Mucosa of stomach (tissue), 1 donor: ENCODE measurements around the gene CD72.
"Not testable (repeated sequence)": the region's sequence is repeated elsewhere in the genome, so short reads cannot be mapped to it uniquely, and the experiment has no call there.

Experiments used
- H3K27me3 ChIP-seq: one replicate; pipeline ENCODE4 v1.7.0; 2013; ENCODE audit warnings: mild to moderate bottlenecking, low read length; ENCODE audit not compliant: control insufficient read depth, insufficient read depth
- H3K36me3 ChIP-seq: one replicate; pipeline ENCODE4 v1.7.0; 2013; ENCODE audit warnings: low read length; ENCODE audit not compliant: control insufficient read depth, insufficient read depth
- H3K4me1 ChIP-seq: one replicate; pipeline ENCODE4 v1.7.0; 2013; ENCODE audit warnings: mild to moderate bottlenecking, low read length; ENCODE audit not compliant: control insufficient read depth, insufficient read depth
- H3K4me3 ChIP-seq: one replicate; pipeline ENCODE4 v1.7.0; 2013; ENCODE audit warnings: low read length
- H3K9ac ChIP-seq: one replicate; pipeline ENCODE4 v1.7.0; 2013; ENCODE audit warnings: mild to moderate bottlenecking, low read length, moderate library complexity
- H3K9me3 ChIP-seq: one replicate; pipeline ENCODE4 v1.7.0; 2013; ENCODE audit warnings: mild to moderate bottlenecking, low read length, moderate library complexity; ENCODE audit not compliant: control insufficient read depth
- donor health status: Pancreatic carcinoma.

CD72 gene

DNA sequence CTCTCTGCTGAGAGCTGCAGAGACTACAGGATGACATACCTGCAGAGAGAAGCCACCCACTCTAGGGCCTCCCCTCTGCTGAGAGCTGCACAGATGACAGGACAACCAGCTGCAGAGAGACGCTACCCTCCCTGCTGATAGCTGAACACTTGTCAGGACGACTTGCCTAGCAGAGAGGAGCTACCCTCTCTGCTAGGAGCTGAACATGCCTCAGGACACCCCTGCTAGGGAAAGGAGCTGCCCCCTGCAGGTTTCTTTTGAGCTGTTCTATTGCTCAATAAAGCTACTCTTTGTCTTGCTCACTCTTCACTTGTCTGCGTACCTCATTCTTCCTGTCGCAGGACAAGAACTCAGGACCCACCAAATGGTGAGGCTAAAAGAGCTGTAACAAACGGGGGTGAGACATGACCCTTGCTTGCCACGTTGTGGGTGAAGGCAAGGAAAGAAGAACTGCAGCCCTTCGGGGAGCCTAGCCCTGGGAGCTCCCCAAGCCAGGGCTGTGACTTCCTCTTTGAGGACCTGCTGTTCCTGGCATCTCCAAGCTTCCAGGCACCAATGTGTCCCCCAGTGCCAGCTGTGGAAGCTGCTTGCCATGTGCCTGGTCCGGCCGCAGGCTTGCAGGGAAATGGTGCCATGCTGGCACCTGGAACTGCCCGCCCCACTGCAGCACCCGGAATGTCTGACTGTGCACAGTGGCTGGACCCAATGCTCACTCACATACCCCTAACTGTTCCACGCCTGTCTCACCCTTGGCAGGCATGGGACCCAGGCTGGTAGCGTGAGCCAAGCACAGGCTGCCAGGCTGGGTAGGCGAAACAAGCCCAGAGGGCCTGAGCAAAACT lies 18.2 kb downstream of the CD72 start:
- no peaks in the 10 kb centered on the region for H3K27me3 ChIP-seq
- peaks cover 20% of the 10 kb centered on the region for H3K4me1 ChIP-seq
- no peaks in the 10 kb centered on the region for H3K36me3 ChIP-seq
- H3K9ac ChIP-seq: no peak overlapping the region
- H3K4me3 ChIP-seq: no peak overlapping the region
- H3K9me3 ChIP-seq: no peaks in the 10 kb centered on the region

DNA sequence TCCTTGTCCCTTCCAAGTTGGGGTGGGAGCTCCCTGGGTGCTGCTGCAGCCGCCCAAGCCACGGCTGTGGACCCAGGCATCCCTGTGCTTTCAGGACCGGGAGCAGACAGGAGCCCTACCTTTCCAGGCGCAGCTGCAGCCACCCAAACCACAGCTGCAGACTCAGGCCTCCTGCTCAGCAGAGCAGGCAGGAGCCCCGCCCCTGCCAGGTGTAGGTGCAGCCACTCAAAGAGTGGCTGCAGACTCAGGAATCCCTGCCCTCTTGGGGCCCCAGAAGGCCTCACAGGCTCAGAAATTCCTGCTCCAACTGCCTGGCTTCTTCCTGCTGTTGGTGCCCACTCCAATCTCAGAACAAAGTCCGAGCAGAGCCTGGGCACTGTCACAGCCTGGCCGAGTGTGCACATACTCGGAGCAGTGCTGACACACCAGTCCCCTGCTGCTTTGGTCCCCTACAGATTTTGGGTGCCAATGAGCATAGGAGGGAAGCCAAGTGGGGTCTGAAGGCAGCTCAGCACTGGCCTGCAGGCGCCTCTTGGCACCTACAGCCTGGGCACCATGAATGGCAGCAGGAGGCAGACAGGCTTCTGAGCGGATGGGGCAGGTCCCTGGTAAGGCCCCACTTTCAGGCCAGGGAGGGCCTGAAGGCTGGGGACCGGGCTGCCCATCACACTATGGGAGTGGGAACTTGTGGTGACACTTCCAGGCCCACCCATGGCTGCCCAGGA lies 19.2 kb downstream of the CD72 start:
- Histone ChIP-seq H3K4me1 (peaks cover 20% of the 10 kb centered on the region), H3K4me3 (no peak overlapping the region), H3K9me3 (no peaks in the 10 kb centered on the region), H3K36me3 (no peaks in the 10 kb centered on the region), H3K27me3 (no peaks in the 10 kb centered on the region), H3K9ac (no peak overlapping the region)

GRCh38 chr9:35596907-35597306 lies 21.3 kb downstream of the CD72 start:
- not testable (repeated sequence) for H3K4me3 ChIP-seq, H3K36me3 ChIP-seq, H3K27me3 ChIP-seq, H3K9ac ChIP-seq, H3K9me3 ChIP-seq
- peaks cover 13% of the 10 kb centered on the region for H3K4me1 ChIP-seq

GRCh38 chr9:35594471-35594870 lies 23.7 kb downstream of the CD72 start:
- Histone ChIP-seq H3K4me3 (no peak overlapping the region), H3K9ac (no peak overlapping the region), H3K27me3 (no peaks in the 10 kb centered on the region), H3K4me1 (peaks cover 11% of the 10 kb centered on the region), H3K9me3 (no peaks in the 10 kb centered on the region), H3K36me3 (no peaks in the 10 kb centered on the region)

GRCh38 chr9:35593581-35593980 lies 24.6 kb downstream of the CD72 start:
- Histone ChIP-seq H3K36me3 (no peaks in the 10 kb centered on the region), H3K9me3 (no peaks in the 10 kb centered on the region), H3K27me3 (no peaks in the 10 kb centered on the region), H3K9ac (no peak overlapping the region), H3K4me3 (no peak overlapping the region), H3K4me1 (peaks cover 3% of the 10 kb centered on the region)

DNA sequence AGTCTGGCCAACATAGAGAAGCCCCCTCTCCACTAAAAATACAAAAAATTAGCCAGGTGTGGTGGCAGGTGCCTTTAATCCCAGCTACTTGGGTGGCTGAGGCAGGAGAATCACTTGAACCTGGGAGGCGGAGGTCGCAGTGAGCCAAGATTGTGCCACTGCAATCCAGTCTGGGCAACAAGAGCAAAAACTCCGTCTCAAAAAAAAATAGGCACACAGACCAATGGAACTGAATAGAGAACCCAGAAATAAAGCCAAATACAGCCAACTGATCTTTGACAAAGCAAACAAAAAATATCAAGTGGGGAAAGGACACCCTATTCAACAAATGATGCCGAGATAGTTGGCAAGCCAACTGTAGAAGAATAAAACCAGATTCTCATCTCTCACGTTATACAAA lies 29.7 kb downstream of the CD72 start:
- H3K27me3 ChIP-seq, H3K4me3 ChIP-seq, H3K9me3 ChIP-seq, H3K4me1 ChIP-seq, H3K9ac ChIP-seq, H3K36me3 ChIP-seq: not testable (repeated sequence)

DNA sequence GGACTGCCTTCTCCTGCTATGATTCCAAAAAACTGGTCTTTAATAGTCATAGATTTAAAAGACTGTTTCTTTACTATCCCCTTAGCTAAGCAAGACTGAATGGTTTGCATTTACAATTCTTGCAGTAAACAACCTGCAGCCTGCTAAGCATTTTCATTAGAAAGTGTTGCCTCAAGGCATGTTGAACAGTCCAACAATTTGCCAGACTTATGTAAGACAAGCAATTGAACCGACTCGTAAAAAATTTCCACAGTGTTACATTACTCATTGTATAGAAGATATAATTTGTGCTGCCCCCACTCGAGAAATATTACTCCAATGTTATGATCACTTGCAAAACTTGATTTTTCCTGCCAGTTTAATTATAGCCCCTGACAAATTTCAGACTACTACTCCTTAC lies 33.5 kb downstream of the CD72 start:
- not testable (repeated sequence) for H3K9me3 ChIP-seq, H3K4me1 ChIP-seq, H3K9ac ChIP-seq, H3K27me3 ChIP-seq, H3K4me3 ChIP-seq, H3K36me3 ChIP-seq

GRCh38 chr9:35583521-35583920 lies 34.7 kb downstream of the CD72 start:
- H3K9me3 ChIP-seq, H3K27me3 ChIP-seq, H3K36me3 ChIP-seq, H3K4me3 ChIP-seq, H3K4me1 ChIP-seq, H3K9ac ChIP-seq: not testable (repeated sequence)

DNA sequence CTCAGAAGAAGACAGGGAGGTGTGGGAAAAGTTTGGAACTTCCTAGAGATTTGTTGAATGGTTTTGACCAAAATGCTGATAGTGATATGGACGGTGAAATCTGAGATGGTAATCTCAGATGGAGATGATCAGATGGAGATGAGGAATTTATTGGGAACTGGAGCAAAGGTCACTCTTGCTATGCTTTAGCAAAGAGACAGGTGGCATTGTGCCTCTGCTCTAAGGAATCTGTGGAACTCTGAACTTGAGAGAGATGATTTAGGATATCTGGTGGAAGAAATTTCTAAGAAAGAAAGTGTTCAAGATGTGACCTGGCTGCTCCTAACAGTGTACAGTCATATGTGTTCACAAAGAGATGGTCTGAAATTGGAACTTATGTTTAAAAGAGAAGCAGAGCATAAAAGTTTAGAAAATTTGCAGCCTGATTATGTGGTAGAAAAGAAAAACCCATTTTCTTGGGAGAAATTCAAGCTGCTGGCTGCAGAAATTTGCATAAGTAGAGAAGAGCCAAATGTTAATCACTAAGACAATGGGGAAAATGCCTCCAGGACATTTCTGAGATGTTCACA lies 38.5 kb downstream of the CD72 start:
- not testable (repeated sequence) for H3K27me3 ChIP-seq, H3K9me3 ChIP-seq, H3K36me3 ChIP-seq, H3K4me1 ChIP-seq, H3K9ac ChIP-seq, H3K4me3 ChIP-seq

GRCh38 chr9:35579130-35579529 lies 39.1 kb downstream of the CD72 start:
- H3K9me3 ChIP-seq: no peaks in the 10 kb centered on the region
- H3K4me3 ChIP-seq: no peak overlapping the region
- no peaks in the 10 kb centered on the region for H3K27me3 ChIP-seq
- no peak overlapping the region for H3K9ac ChIP-seq
- no peaks in the 10 kb centered on the region for H3K4me1 ChIP-seq
- no peaks in the 10 kb centered on the region for H3K36me3 ChIP-seq

- H3K9ac ChIP-seq: no peak overlapping the region
- no peaks in the 10 kb centered on the region for H3K27me3 ChIP-seq
- no peaks in the 10 kb centered on the region for H3K9me3 ChIP-seq
- no peaks in the 10 kb centered on the region for H3K4me1 ChIP-seq
- H3K4me3 ChIP-seq: no peak overlapping the region
- no peaks in the 10 kb centered on the region for H3K36me3 ChIP-seq
These were observed 40.7 kb downstream of the CD72 start for GRCh38 chr9:35577486-35577885.

- no peaks in the 10 kb centered on the region for H3K9me3 ChIP-seq
- H3K4me3 ChIP-seq: no peak overlapping the region
- no peaks in the 10 kb centered on the region for H3K27me3 ChIP-seq
- no peaks in the 10 kb centered on the region for H3K4me1 ChIP-seq
- no peak overlapping the region for H3K9ac ChIP-seq
- H3K36me3 ChIP-seq: no peaks in the 10 kb centered on the region
These were observed 42.7 kb downstream of the CD72 start for GRCh38 chr9:35575478-35575877.
